H9 (cell line): ENCODE measurements around the gene EXOC8. TPM values are rescaled to one million over a fixed set of nuclear protein-coding genes. Genes with fewer than 3 reads are reported as not detected.

ENCODE experiments used
- DNase-seq: peaks from one replicate; pipeline ENCODE4 v3.0.0-alpha.2; 2017
- H2AFZ ChIP-seq: one replicate; pipeline ENCODE4 v1.6.1; 2013; ENCODE audit warnings: mild to moderate bottlenecking, low read length, control low read depth, moderate library complexity
- H2AK5ac ChIP-seq: 2 replicates; pipeline ENCODE4 v1.6.1; 2013; ENCODE audit warnings: low read length, control low read depth, mixed read lengths; ENCODE audit not compliant: insufficient read length
- H2BK120ac ChIP-seq: one replicate; pipeline ENCODE4 v1.6.1; 2013; ENCODE audit warnings: low read depth, mild to moderate bottlenecking, low read length, control low read depth, inconsistent platforms; ENCODE audit not compliant: poor library complexity, severe bottlenecking
- H2BK12ac ChIP-seq: 2 replicates; pipeline ENCODE4 v1.6.1; 2013; ENCODE audit warnings: low read length, control low read depth, mixed read lengths, low read depth; ENCODE audit not compliant: insufficient read length
- H2BK15ac ChIP-seq: 2 replicates; pipeline ENCODE4 v1.6.1; 2013; ENCODE audit warnings: low read depth, low read length, control low read depth
- H2BK20ac ChIP-seq: one replicate; pipeline ENCODE4 v1.6.1; 2013; ENCODE audit warnings: low read depth, mild to moderate bottlenecking, low read length, control low read depth, inconsistent platforms; ENCODE audit not compliant: poor library complexity, severe bottlenecking
- H2BK5ac ChIP-seq: 2 replicates; pipeline ENCODE4 v1.6.1; 2013; ENCODE audit warnings: low read length, control low read depth, mixed read lengths; ENCODE audit not compliant: insufficient read length
- H3K14ac ChIP-seq: 2 replicates; pipeline ENCODE4 v1.6.1; 2013; ENCODE audit warnings: low read length, control low read depth; ENCODE audit not compliant: insufficient read depth
- H3K18ac ChIP-seq: 2 replicates; pipeline ENCODE4 v1.6.1; 2013; ENCODE audit warnings: low read depth, mild to moderate bottlenecking, mixed read lengths, low read length, control low read depth; ENCODE audit not compliant: insufficient read length
- H3K23ac ChIP-seq: 2 replicates; pipeline ENCODE4 v1.6.1; 2013; ENCODE audit warnings: low read length, control low read depth, mixed read lengths, low read depth; ENCODE audit not compliant: insufficient read length
- H3K23me2 ChIP-seq: 2 replicates; pipeline ENCODE4 v1.6.1; 2013; ENCODE audit warnings: low read depth, mild to moderate bottlenecking, mixed read lengths, low read length, control low read depth; ENCODE audit not compliant: insufficient read length, poor library complexity, severe bottlenecking
- H3K27ac ChIP-seq: 2 replicates; pipeline ENCODE4 v1.5.1; 2013; ENCODE audit warnings: low read length, control low read depth, mixed read lengths, low read depth; ENCODE audit not compliant: insufficient read length
- H3K27me3 ChIP-seq: 2 replicates; pipeline ENCODE4 v1.6.1; 2013; ENCODE audit warnings: low read length, control low read depth, inconsistent platforms; ENCODE audit not compliant: insufficient read depth
- H3K4ac ChIP-seq: 2 replicates; pipeline ENCODE4 v1.6.1; 2013; ENCODE audit warnings: low read depth, mild to moderate bottlenecking, control low read depth, inconsistent platforms, low read length, moderate library complexity
- H3K4me1 ChIP-seq: 2 replicates; pipeline ENCODE4 v1.6.1; 2013; ENCODE audit warnings: low read length, control low read depth, inconsistent platforms; ENCODE audit not compliant: insufficient read depth
- H3K4me2 ChIP-seq: 2 replicates; pipeline ENCODE4 v1.6.1; 2013; ENCODE audit warnings: low read length, control low read depth, mixed read lengths; ENCODE audit not compliant: insufficient read length, insufficient read depth
- H3K56ac ChIP-seq: 2 replicates; pipeline ENCODE4 v1.6.1; 2013; ENCODE audit warnings: low read depth, mild to moderate bottlenecking, mixed read lengths, low read length, control low read depth; ENCODE audit not compliant: insufficient read length
- H3K79me1 ChIP-seq: 2 replicates; pipeline ENCODE4 v1.6.1; 2013; ENCODE audit warnings: low read depth, mild to moderate bottlenecking, moderate library complexity, low read length, control low read depth, inconsistent platforms; ENCODE audit not compliant: insufficient read depth, poor library complexity, severe bottlenecking
- H3K79me2 ChIP-seq: 2 replicates; pipeline ENCODE4 v1.6.1; 2013; ENCODE audit warnings: low read length, control low read depth, inconsistent platforms; ENCODE audit not compliant: insufficient read depth
- H3K9ac ChIP-seq: 2 replicates; pipeline ENCODE4 v1.6.1; 2013; ENCODE audit warnings: low read length, control low read depth, mixed read lengths; ENCODE audit not compliant: insufficient read length; ENCODE audit errors: extremely low read depth
- H3K9me3 ChIP-seq: one replicate; pipeline ENCODE4 v1.6.1; 2013; ENCODE audit warnings: low read depth, low read length, inconsistent platforms; ENCODE audit not compliant: control insufficient read depth
- H3T11ph ChIP-seq: one replicate; pipeline ENCODE4 v1.6.1; 2013; ENCODE audit warnings: mild to moderate bottlenecking, low read length, control low read depth, inconsistent platforms
- H4K20me1 ChIP-seq: one replicate; pipeline ENCODE4 v1.6.1; 2013; ENCODE audit not compliant: control insufficient read depth, insufficient read length, insufficient read depth
- H4K5ac ChIP-seq: 2 replicates; pipeline ENCODE4 v1.6.1; 2013; ENCODE audit warnings: low read depth, mild to moderate bottlenecking, mixed read lengths, low read length, control low read depth; ENCODE audit not compliant: insufficient read length
- H4K8ac ChIP-seq: replicated peaks from 2 replicates; pipeline ENCODE4 v1.6.1; 2013; ENCODE audit warnings: low read length, control low read depth, mixed read lengths, low read depth; ENCODE audit not compliant: insufficient read length
- H4K91ac ChIP-seq: 2 replicates; pipeline ENCODE4 v1.6.1; 2013; ENCODE audit warnings: low read depth, mild to moderate bottlenecking, moderate library complexity, mixed read lengths, low read length, control low read depth; ENCODE audit not compliant: insufficient read length
- H3K27ac Mint-ChIP-seq, 3 experiments: 2 replicates in 2 of 3; 3 replicates in 1 of 3; pipeline ENCODE4 v1.8.0; 2020 to 2021; ENCODE audit warnings: mixed read lengths in 3 of 3, mild to moderate bottlenecking in 1 of 3, moderate library complexity in 1 of 3
- H3K27me3 Mint-ChIP-seq: 2 replicates; pipeline ENCODE4 v1.8.0; 2021; ENCODE audit warnings: low read depth, mild to moderate bottlenecking, moderate library complexity, mixed read lengths
- H3K36me3 Mint-ChIP-seq, 3 experiments: 2 replicates in 2 of 3; 3 replicates in 1 of 3; pipeline ENCODE4 v1.8.0; 2020 to 2021; ENCODE audit warnings: low read depth in 3 of 3, mixed read lengths in 3 of 3; ENCODE audit not compliant: insufficient read depth in 1 of 3
- H3K4me1 Mint-ChIP-seq, 2 experiments: 2 replicates each; pipeline ENCODE4 v1.8.0; 2020; ENCODE audit warnings: mixed read lengths in 2 of 2
- H3K4me3 Mint-ChIP-seq, 2 experiments: 2 replicates in 1 of 2; 3 replicates in 1 of 2; pipeline ENCODE4 v1.8.0; 2020 to 2021; ENCODE audit warnings: mild to moderate bottlenecking in 2 of 2, mixed read lengths in 2 of 2, moderate library complexity in 1 of 2
- H3K9me3 Mint-ChIP-seq, 2 experiments: 2 replicates in 1 of 2; 3 replicates in 1 of 2; pipeline ENCODE4 v1.8.0; 2020; ENCODE audit warnings: mild to moderate bottlenecking in 2 of 2, mixed read lengths in 2 of 2, moderate library complexity in 1 of 2
- CTCF ChIP-seq: fragments of 200-600 bp; sonication (generic); conservative IDR thresholded peaks from 3 replicates; pipeline ENCODE4 v1.8.0; 2021; ENCODE audit warnings: antibody characterized with exemption, mild to moderate bottlenecking
- WGBS: extraction: QIAGEN DNeasy Blood & Tissue Kit; methylation state at CpG from one replicate; pipeline ENCODE4 v1.1.7; 2013; ENCODE audit warnings: missing lambda C conversion rate, low lambda C conversion rate, mixed read lengths; ENCODE audit not compliant: insufficient read length; ENCODE audit errors: extremely low coverage; 5-methylcytosine and 5-hydroxymethylcytosine counted together
- total RNA-seq: library from RNA; stranded (reverse); gene quantifications from 2 replicates; pipeline ENCODE4 v1.2.1, GENCODE V29; 2021

Gene EXOC8
- total RNA-seq, 1 experiment from 2014 or later = 10.8 TPM

DNA sequence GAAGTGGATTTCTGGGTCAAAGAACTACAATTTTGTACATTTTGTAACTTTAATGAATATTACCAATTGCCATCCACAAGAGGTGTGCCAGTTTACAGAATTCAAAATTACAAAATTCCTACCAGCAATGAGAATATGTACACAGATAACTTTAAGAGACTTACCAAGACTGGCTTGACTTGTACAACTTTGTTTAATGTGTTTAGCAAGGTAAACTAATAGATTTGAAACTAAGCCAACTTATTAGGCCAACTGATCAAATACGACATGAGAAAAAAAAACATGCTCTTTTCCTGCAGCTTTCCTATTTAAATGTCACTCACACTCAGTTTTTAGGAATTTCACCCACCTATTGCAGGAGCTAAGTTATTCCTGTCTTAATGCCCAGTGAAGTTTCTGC is 11.4 kb downstream of the EXOC8 start:
- no peak overlapping the region for H3T11ph ChIP-seq
- H3K27ac ChIP-seq = no peak overlapping the region
- Mint-ChIP-seq H3K9me3 (no peaks in the 10 kb centered on the region), H3K36me3 (no peaks in the 10 kb centered on the region), H3K27ac (no peak overlapping the region), H3K27me3 (no peaks in the 10 kb centered on the region; the same call in 1 of the 2 replicates), H3K4me1 (peaks cover 3 to 4% of the 10 kb centered on the region in 2 experiments; a peak in 3 of 4 replicates), H3K4me3 (no peak overlapping the region)
- no peaks in the 10 kb centered on the region for H3K4me1 ChIP-seq
- H3K9me3 ChIP-seq = no peaks in the 10 kb centered on the region
- no peaks in the 10 kb centered on the region for H3K27me3 ChIP-seq
- no peak overlapping the region for H2BK20ac ChIP-seq
- no peak for TF ChIP-seq CTCF
- no peaks in the 10 kb centered on the region for H3K23me2 ChIP-seq
- no peak overlapping the region for H2BK12ac ChIP-seq
- H2AFZ ChIP-seq = no peak overlapping the region
- H3K79me2 ChIP-seq = no peaks in the 10 kb centered on the region
- no peak overlapping the region for H4K91ac ChIP-seq
- H3K9ac ChIP-seq = no peak overlapping the region
- no peak overlapping the region for H3K4ac ChIP-seq
- H4K8ac ChIP-seq = no peak overlapping the region
- H2BK5ac ChIP-seq = no peak overlapping the region
- H3K56ac ChIP-seq = no peak overlapping the region
- no peak overlapping the region for H2BK15ac ChIP-seq
- H4K20me1 ChIP-seq = no peaks in the 10 kb centered on the region
- no peak overlapping the region for H2AK5ac ChIP-seq
- H2BK120ac ChIP-seq = no peak overlapping the region
- WGBS = no CpG with 5 or more reads among the region's 1 CpG
- H4K5ac ChIP-seq = no peak overlapping the region
- H3K79me1 ChIP-seq = no peaks in the 10 kb centered on the region
- DNase-seq = no peak
- no peak overlapping the region for H3K23ac ChIP-seq
- H3K4me2 ChIP-seq = no peak overlapping the region
- no peak overlapping the region for H3K14ac ChIP-seq
- no peak overlapping the region for H3K18ac ChIP-seq
